Occipital lobe (tissue), 2 donors: ENCODE measurements around the gene TRAPPC14. TPM values are rescaled to one million over a fixed set of nuclear protein-coding genes. Genes with fewer than 3 reads are reported as not detected.
A peak's percentile ranks its signal among the peaks of the same experiment; 100 is the strongest.

Experiments used
- DNase-seq: peaks from one replicate; lab custom pipeline; 2025; lab: John Stamatoyannopoulos, UW
- total RNA-seq: library from RNA; depleted of rRNA; stranded (reverse); fragments of >200 nt; gene quantifications from one replicate; pipeline ENCODE4 v1.2.3, GENCODE V29; 2014

TRAPPC14 gene
- total RNA-seq, 1 donor from 2014 or later, result 8.0 TPM

DNA sequence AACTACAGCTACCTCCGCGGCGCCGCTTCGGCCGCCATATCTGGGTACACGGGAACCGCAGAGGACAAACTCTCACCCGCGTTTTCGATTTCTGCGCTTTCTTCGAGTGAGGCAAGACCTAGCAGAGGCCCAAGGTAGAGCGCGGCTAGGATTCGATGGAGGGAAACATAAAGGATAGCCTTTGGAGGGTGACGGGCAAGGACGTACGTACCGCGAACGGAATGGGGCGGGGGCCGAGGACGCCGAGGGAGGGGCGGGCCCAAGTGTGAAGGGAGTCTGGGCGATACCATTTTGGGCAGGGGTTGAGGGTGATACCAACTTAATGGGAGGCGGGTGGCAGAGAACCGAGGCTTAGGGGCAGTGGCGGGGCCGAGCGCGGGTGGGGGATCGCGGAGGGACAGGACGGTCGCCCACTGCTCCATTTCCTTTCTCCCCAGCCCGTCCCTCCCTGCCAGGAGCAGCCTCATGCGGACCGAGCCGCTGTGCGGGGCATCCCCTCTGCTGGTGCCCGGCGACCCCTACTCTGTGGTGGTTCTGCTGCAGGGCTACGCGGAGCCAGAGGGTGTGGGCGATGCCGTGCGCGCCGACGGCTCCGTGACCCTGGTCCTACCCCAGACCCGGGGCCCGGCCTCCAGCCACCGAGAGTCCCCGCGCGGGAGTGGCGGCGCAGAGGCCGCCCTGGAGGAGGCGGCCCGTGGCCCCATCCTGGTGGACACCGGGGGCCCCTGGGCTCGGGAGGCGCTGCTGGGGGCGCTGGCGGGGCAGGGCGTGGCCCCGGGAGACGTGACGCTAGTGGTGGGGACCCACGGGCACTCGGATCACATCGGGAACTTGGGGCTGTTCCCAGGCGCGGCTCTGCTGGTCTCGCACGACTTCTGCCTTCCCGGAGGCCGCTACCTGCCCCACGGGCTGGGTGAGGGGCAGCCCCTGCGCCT, 31.3 kb downstream of the TRAPPC14 start, which contains the start of gene MBLAC1:
MBLAC1 (plus strand) TSS at position 37 of the 935 bp plus-strand sequence; CDS start at position 466, 429 bp downstream.
- peak; percentile 89 for DNase-seq

- peak; percentile 66 for DNase-seq
Observed at GRCh38 chr7:100126239-100126930, 32.1 kb downstream of the TRAPPC14 start.

- DNase-seq, result no peak
Observed at GRCh38 chr7:100124301-100125230, 34.0 kb downstream of the TRAPPC14 start.

DNA sequence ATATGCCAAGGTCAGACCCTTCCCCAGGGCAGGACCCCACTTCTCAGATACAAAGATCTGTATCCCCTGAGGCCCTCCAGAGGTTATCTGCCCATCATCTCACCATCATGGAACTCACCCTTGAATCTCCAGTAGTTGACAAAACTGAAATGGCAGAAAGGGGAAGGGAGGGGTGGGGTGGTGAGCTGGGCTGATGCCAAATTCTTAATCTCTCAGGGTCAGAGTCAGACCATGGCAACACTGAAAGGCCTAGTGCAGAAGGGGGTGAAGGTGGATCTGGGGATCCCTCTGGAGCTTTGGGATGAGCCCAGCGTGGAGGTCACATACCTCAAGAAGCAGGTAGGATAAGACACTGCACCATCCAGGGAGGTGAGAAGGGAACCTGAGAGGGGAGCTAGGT, 36.0 kb downstream of the TRAPPC14 start:
- no peak for DNase-seq

GRCh38 chr7:100122067-100122466, 36.5 kb downstream of the TRAPPC14 start:
- no peak for DNase-seq

DNA sequence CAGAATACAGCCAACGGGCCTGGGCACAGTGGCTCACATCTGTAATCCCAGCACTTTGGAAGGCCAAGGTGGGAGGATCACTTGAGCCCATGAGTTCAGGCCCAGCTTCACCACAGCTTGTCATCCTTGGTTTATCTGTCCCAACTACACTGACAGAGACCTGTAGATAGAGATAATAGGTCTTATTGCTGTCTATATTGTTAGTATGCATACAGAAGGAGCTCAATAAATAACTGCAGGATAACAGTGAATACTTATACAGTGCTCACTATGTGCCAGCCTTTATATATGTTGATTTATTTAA, 37.8 kb downstream of the TRAPPC14 start:
- no peak for DNase-seq

GRCh38 chr7:100119970-100120732, 38.4 kb downstream of the TRAPPC14 start:
- DNase-seq, result peak; percentile 82

GRCh38 chr7:100119072-100119969, 39.2 kb downstream of the TRAPPC14 start, which contains the start of the genes CNPY4 and TAF6:
Gene CNPY4 (plus strand): TSS chr7:100119634. CDS start chr7:100119745, 111 bp downstream.
Gene TAF6 (minus strand): TSS chr7:100119358. CDS start chr7:100114209, 5,149 bp downstream.
- DNase-seq, result peak; percentile 94

DNA sequence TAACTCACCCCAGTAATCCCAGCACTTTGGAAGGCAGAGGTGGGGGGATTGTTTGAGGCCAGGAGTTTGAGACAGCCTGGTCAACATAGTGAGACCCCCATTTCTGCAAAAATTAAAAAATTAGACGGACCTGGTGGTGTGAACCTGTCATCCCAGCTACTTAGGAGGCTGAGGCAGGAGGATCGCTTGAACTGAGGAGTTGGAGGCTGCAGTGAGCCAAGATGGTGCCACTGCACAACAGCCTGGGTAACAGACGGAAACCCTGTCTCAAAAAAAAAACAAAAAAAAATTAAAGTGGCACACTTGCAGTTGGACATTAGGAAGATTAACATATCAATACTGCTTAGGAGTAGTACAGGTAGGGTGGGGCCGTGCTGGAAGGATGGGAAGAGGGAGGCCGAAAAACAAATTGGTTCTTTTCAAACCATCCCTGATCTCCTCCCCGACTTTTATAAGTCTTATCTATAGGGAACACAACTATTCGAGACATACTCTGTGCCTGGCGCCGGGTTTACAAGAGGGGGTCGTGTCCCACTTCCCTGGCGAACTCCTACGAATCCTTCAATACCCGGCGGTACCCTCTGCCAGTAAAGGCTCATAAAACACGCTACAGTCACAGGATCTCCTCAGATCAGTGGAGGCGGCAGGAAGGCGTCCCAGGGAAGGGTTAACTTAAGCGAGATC, 40.0 kb downstream of the TRAPPC14 start:
- DNase-seq, result no peak

- no peak for DNase-seq
Observed at GRCh38 chr7:100115026-100115425, 43.5 kb downstream of the TRAPPC14 start.

DNA sequence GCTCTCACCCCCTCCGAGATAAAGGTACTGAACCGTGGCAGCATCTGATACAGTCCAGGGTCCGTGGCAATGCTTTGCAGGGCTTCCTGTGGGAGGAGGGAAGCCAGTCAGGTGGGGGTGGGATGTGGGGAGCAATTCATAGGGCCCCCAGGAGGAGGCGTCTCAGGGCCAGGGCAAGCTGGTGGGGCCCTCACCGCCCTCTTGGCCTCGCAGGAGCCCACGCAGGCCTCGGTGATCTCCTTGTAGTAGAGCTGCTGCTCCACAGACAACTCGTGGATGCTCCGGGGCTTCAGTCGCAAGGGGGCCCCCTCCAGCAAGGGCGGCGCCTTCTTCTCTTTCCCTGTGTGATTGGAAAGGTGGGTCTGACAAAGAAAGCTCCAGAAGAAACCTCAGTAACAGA, 46.6 kb downstream of the TRAPPC14 start:
- DNase-seq, result no peak

GRCh38 chr7:100111156-100111555, 47.4 kb downstream of the TRAPPC14 start:
- no peak for DNase-seq

GRCh38 chr7:100109521-100110163, 48.9 kb downstream of the TRAPPC14 start:
- no peak for DNase-seq

GRCh38 chr7:100107890-100108289, 50.6 kb downstream of the TRAPPC14 start:
- no peak for DNase-seq

DNA sequence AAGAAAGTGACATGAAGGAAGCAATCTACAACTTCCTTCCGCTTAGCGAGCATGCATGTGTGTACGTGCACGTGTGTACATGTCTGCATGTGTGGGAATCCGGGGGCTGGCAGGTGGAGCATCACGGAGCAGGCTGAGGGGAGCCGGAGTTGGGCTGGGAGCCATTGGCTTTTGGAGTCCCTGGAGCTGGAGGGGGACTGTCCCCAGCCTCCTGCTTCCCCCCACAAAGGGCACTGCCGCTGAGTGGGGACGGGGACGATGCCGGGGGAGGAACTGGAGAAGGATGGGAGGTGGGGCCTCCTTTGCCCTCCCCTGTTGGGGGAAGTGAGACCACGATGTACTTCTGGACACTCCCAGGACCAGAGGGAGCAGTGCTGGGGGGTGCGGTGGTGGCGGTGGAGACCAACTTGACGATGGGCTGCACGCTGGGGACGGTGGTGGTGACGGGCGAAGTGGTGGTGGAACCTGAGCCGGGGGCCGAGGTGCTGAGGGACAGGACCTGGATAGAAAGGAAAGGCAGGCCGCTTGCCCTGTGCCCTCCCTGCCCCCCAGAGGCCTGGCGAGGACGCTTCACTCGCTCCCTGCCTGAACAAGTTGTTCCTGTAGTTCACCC, 51.3 kb downstream of the TRAPPC14 start:
- no peak for DNase-seq

GRCh38 chr7:100106633-100107032, 51.9 kb downstream of the TRAPPC14 start:
- DNase-seq, result no peak

- no peak for DNase-seq
Observed at GRCh38 chr7:100105534-100105933, 53.0 kb downstream of the TRAPPC14 start.
